ENCODE results near the gene SLC25A31. TPM values are rescaled to one million over a fixed set of nuclear protein-coding genes. Genes with fewer than 3 reads are reported as not detected.

The SLC25A31 gene
- not detected for total RNA-seq

DNA sequence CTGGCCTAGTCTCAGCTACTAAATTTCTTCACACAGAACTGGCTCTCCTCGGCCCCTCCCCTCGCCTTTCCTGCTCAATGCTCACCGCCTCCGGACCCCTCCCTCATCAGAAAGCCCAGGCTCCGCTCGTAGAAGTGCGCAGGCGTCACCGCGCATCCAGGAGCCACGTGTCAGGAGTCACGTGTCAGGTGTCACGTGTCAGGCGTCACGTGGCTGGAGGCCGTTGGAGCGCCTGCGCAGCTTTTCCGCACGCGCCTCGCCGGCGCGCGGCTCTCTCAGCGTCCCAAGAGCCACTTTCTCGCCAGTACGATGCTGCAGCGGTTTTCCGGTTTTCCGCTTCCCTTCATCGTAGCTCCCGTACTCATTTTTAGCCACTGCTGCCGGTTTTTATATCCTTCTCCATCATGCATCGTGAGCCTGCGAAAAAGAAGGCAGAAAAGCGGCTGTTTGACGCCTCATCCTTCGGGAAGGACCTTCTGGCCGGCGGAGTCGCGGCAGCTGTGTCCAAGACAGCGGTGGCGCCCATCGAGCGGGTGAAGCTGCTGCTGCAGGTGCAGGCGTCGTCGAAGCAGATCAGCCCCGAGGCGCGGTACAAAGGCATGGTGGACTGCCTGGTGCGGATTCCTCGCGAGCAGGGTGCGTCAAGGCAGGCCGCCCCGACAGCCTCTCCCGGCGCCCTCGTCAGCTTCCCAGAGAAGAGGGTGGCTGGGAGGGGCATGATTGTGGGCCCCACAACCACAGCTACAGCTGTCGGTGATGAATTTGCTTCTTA, at the start of gene SLC25A31:
Gene SLC25A31 (plus strand): TSS at position 259 of the 772 bp plus-strand sequence. CDS start 146 bp downstream, at position 405.
- no peak for FAIRE-seq

DNA sequence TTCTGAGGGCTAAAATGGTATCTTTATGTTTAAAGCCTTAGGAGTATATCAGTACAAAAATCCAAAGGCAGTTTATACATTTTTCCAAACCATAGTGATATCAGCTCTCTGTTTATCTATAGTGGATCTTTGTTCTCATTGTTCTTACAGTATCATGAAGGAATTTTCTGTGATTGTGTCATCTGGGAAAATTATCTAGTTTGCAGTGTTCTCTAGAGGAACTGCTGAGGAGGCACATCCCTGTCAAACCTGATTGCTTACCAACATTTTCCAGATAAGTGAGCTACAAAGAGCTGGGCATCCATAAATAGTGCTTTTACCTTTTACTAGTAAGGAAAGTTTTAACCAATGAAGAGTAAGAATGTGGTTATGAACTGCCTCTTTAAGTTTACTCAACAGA, 44.9 kb upstream of the SLC25A31 start:
- DNase-seq (ENCODE audit: low spot score in 2 of 2) (no peak), FAIRE-seq (no peak)

More for the DNA sequence above, at the start of gene SLC25A31:
- DNase-seq (ENCODE audit: low spot score in 2 of 2), result no peak

DNA sequence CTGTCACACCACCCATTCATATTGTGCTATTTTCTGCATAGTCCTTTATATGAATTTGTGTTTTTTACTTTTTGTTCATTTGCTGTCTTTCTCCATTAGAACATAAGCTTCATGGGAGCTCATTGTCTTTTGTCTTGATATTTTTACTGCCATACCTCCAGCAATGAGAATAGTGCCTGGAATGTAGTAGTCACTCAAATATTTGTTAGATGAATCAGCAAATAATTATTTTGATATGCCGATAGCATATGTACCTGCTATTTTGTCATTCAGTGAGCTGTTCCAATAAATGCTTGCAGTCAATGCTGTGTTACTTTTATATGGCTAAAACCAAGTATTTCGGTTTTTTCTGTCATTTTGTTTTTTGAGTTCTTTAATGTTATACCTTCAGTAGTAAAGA, 43.5 kb upstream of the SLC25A31 start:
- DNase-seq (ENCODE audit: low spot score in 2 of 2) (no peak), FAIRE-seq (no peak)

- DNase-seq (ENCODE audit: low spot score in 2 of 2), result no peak
- no peak for FAIRE-seq
Observed at GRCh38 chr4:127687580-127687979, 42.6 kb upstream of the SLC25A31 start.

GRCh38 chr4:127698789-127699200, 31.4 kb upstream of the SLC25A31 start:
- DNase-seq (ENCODE audit: low spot score in 2 of 2), result no peak
- FAIRE-seq, result no peak

- FAIRE-seq (no peak), DNase-seq (ENCODE audit: low spot score in 2 of 2) (no peak)
Observed at GRCh38 chr4:127708985-127709384, 21.2 kb upstream of the SLC25A31 start.

GRCh38 chr4:127709456-127709855, 20.7 kb upstream of the SLC25A31 start:
- FAIRE-seq, result no peak
- DNase-seq (ENCODE audit: low spot score in 2 of 2), result no peak

DNA sequence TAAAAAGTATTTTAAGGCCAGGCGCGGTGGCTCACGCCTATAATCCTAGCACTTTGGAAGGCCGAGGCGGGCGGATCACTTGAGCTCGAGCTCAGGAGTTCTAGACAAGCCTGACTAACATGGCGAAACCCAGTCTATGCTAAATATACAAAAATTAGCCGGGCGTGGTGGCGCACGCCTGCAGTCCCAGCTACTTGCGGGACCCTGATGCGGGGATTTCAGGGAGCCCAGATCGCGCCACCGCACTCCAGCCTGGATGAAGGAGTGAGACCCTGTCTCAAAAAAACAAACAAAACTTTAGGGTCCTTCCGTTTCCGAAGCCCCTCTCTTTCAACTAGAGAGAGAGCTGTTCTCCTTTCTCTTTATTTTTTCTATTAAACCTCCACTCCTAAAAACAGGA, 1.2 kb downstream of the SLC25A31 start:
- DNase-seq (ENCODE audit: low spot score in 2 of 2), result no peak
- no peak for FAIRE-seq

DNA sequence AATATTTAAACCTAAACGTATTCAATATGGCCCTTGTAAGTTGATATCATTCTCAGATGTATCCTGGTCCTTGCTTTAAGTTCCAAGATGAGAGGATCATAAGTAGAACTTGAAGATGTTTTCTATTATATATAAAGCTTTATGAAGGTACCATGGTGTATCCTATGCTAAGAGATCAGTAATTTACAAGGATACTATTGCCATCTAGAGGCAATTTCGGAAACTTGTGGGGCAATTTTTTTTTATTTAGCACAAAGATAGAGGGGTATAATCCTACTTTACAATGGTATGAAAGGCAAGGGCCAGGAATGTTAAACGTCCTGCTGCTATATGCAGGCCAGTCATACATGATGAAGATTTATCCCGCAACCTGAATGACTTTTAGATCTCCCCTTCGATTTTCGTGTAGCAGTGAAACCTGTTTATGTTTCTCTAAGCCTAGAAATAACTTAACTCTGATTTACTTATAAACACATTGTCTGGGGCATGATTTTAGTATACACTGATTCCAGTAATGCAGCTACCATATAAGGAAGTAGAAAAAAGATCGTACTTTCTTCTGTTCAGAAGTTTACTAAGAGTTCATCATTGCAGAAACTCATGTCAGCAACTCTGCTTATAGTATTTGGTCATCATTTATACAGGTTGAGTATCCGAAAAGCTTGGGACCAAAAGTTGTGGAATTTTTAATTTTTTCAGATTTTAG, 2.6 kb downstream of the SLC25A31 start:
- DNase-seq (ENCODE audit: low spot score in 2 of 2) (peak; percentile 47 to 52), FAIRE-seq (peak; percentile 75)

GRCh38 chr4:127734976-127735375, 4.8 kb downstream of the SLC25A31 start:
- no peak for FAIRE-seq
- DNase-seq (ENCODE audit: low spot score in 2 of 2), result no peak

DNA sequence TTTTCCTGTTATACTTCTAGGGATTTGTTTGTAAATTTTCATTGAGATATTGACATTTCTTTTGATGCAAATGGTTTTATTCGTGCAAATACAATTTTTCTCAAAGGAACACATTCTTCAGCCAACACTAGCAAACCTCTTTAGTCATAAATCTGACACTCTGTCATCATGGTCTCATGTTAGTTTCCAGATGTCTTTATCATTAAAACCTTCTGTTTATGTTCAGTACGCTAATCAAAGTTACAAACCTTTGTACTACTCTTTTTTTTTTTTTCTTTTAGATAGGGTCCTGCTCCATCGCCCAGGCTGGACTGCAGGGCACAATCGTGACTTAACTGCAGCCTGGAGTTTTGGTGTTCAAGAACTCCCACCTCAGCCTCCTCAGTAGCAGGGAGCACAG, 7.1 kb downstream of the SLC25A31 start:
- DNase-seq (ENCODE audit: low spot score in 2 of 2), result no peak

DNA sequence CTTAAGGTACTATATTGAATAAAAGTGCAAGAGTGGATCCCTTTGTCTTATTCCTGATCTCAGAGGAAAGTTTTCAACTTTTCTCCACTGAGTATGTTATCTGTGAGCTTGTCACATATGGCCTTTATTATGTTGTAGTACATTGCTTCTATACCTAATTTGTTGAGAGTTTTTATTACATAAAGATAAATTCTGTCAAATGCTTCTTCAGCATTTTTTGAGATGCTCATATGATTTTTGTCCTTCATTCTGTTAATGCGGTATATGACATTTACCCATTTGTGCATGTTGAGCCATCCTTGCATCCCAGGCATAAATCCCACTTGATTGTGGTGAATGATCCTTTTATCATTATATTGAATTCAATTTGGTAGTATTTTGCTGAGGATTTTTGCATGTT, 11.0 kb downstream of the SLC25A31 start:
- FAIRE-seq (no peak), DNase-seq (ENCODE audit: low spot score in 2 of 2) (no peak)

More for the DNA sequence above, 7.1 kb downstream of the SLC25A31 start:
- no peak for FAIRE-seq

DNA sequence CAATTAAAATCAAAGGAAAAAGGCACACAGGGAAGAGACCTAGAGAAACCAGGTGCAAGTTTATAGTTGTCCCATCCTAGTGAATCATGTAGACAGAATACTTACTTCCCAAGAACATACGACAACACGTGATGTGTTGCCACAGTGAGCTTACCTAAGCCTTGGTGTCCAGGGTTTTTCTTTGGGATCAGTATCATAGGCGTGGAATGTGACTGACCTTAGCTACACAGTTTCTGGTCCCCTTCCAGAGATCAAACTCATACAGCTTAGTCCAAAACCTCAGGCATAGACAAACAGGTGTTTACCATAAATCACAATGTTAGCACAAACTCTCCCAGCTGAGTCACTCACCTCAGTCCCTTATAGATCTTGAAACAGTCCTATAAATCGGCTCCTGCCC, 17.7 kb downstream of the SLC25A31 start:
- DNase-seq (ENCODE audit: low spot score in 2 of 2) (no peak), FAIRE-seq (no peak)

DNA sequence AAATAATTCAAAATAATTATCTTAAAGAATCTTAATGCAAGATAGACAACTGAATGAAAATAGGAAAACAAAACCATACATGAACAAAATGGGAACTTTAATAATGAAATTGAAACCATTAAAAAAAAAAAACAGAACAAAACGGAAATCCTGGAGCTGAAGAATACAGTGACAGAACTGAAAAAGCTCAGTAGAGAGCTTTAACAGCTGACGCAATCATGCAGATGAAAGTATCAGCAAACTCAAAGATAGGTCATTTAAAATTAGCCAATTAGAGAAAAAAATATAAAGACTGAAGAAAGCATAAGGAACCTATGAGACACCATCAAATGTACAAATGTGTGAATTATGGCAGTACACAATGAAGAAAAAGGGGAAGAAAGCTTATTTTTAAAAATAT, 18.8 kb downstream of the SLC25A31 start:
- DNase-seq (ENCODE audit: low spot score in 2 of 2) (no peak), FAIRE-seq (no peak)

DNA sequence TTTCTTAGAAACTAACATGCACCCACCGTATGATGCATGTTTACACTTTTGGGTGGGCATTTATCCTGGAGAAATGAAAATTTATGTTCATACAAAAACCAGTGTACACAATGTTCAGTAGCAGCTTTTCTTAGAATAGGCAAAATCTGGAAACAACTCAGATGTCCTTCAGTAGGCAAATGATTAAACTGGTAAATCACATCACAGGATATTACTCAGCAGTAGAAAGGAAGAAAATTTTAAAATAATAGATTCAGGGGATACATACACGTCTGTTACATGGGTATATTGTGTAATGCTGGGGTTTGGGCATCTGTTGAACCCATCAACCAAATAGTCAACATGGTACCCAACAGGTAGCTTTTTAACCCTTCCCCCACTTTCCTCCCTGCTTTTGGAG, 26.7 kb downstream of the SLC25A31 start:
- DNase-seq (ENCODE audit: low spot score in 2 of 2) (no peak), FAIRE-seq (no peak)

DNA sequence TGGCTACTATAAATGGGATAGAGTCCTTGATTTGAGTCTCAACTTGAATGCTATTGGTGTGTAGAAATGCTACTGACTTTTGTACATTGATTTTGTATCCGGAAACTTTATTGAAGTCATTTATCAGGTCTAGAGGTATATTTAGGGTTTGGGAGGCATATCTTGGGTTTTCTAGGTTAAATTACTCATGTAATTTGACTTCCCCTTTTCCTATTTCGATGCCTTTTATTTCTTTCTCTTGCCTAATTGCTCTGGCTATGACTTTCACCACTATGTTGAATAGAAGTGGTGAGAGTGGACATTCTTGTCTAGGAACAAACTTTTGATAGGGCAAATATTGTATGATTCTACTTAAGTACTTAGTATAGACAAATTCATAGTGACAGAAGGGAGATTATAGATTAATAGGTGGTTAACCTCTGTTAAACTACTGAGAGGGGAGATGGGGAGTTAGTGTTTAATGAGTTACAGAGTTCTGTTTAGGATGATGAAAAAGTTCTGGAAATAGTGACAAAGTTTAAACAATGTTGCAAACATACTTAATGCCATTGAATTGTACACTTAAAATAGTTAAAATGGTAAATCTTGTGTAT, 29.1 kb downstream of the SLC25A31 start:
- DNase-seq (ENCODE audit: low spot score in 2 of 2) (no peak), FAIRE-seq (no peak)

- DNase-seq (ENCODE audit: low spot score in 2 of 2) (no peak), FAIRE-seq (no peak)
Observed at GRCh38 chr4:127759893-127760292, 29.7 kb downstream of the SLC25A31 start.

DNA sequence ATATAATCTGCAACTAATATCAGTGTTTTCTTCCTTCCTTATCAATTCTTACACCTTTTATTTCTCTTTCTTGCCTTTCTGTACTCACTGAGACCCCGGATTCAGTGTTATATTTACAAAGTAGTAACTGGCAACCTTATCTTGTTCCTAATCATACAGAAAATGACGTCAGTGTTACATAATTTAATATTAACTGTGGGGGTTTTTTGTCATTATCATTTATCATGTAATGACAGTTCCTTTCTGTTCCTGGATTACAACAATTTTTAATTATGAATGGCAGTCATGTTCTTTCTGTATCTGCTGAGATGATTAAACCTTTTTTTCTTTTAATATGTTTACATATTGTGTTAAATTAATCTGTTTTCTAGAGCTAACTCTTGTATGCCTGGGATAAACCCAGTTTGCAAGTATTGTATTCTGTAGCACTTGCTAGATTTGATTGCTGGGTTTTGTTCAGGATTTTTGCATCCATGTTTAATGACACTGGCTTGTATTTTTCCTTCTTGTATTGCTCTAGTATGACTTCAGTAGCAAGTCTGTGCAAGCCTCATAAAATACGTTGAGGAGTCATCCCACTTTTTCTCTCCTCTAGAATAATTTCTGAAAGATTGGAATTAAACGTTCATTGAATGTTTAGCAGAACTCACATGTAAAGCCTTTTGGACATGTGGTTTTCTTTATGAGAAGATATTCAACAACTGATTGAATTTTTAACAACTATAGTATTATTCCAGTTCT, 41.5 kb downstream of the SLC25A31 start:
- DNase-seq (ENCODE audit: low spot score in 2 of 2) (no peak), FAIRE-seq (no peak)

- no peak for FAIRE-seq
- no peak for DNase-seq (ENCODE audit: low spot score in 2 of 2)
Observed at GRCh38 chr4:127772769-127773671, 42.8 kb downstream of the SLC25A31 start.

DNA sequence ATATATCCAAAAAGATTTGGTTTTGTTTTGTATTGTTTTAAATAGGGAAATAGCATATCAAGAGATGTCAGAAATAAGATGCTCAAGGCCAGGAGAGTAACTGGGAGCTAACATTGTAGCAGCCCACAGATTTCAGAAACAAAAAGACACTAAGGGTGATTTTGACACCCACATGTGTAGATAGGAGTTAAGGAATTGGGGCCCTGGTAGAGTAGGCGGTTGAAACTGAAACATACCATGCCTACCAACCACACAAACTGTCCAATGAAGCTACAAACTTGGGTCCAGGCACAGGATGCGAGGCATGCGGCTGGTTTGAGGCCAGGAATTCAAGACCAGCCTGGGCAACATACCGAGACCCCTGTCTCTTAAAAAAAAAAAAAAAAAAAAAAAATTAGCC, 45.6 kb downstream of the SLC25A31 start:
- no peak for FAIRE-seq
- no peak for DNase-seq (ENCODE audit: low spot score in 2 of 2)
